Smooth muscle cell (in vitro differentiated cells): ENCODE measurements around the gene SMAD6. TPM values are rescaled to one million over a fixed set of nuclear protein-coding genes. Genes with fewer than 3 reads are reported as not detected.

Experiments used
- DNase-seq: peaks from one replicate; lab custom pipeline; 2025; ENCODE audit not compliant: unreplicated experiment; lab: John Stamatoyannopoulos, UW
- H2AFZ ChIP-seq: fragments of 200-600 bp; sonication (generic); 2 replicates; pipeline ENCODE4 v1.6.0; 2016; ENCODE audit warnings: antibody characterized with exemption, low read depth, mild to moderate bottlenecking
- H3F3A ChIP-seq: fragments of 200-600 bp; sonication (generic); 2 replicates; pipeline ENCODE4 v1.6.0; 2017; ENCODE audit warnings: antibody characterized with exemption, low read depth
- H3K27ac ChIP-seq: fragments of 200-600 bp; sonication (generic); 2 replicates; pipeline ENCODE4 v1.5.1; 2016; ENCODE audit warnings: low read depth, mild to moderate bottlenecking
- H3K27me3 ChIP-seq: fragments of 200-600 bp; sonication (generic); 2 replicates; pipeline ENCODE4 v1.6.1; 2016; ENCODE audit warnings: low read depth, mild to moderate bottlenecking
- H3K36me3 ChIP-seq: fragments of 200-600 bp; sonication (generic); 2 replicates; pipeline ENCODE4 v1.5.1; 2016; ENCODE audit warnings: low read depth
- H3K4me1 ChIP-seq: fragments of 200-600 bp; sonication (generic); 2 replicates; pipeline ENCODE4 v1.5.1; 2016; ENCODE audit warnings: low read depth
- H3K4me2 ChIP-seq: fragments of 200-600 bp; sonication (generic); 2 replicates; pipeline ENCODE4 v1.6.0; 2016; ENCODE audit warnings: mild to moderate bottlenecking
- H3K4me3 ChIP-seq: fragments of 200-600 bp; sonication (generic); 2 replicates; pipeline ENCODE4 v1.5.1; 2016; ENCODE audit warnings: mild to moderate bottlenecking
- H3K79me2 ChIP-seq: fragments of 200-600 bp; sonication (generic); 2 replicates; pipeline ENCODE4 v1.6.0; 2016; ENCODE audit warnings: low read depth, mild to moderate bottlenecking
- H3K9ac ChIP-seq: fragments of 200-600 bp; sonication (generic); 2 replicates; pipeline ENCODE4 v1.6.0; 2016; ENCODE audit warnings: low read depth
- H3K9me3 ChIP-seq: fragments of 200-600 bp; sonication (generic); replicated peaks from 2 replicates; pipeline ENCODE4 v1.5.1; 2016; ENCODE audit warnings: low read depth
- H4K20me1 ChIP-seq: fragments of 200-600 bp; sonication (generic); 2 replicates; pipeline ENCODE4 v1.6.0; 2016; ENCODE audit warnings: low read depth
- WGBS: methylation state at CpG from one replicate; pipeline ENCODE4 v1.1.7; 2016; ENCODE audit warnings: low lambda C conversion rate; 5-methylcytosine and 5-hydroxymethylcytosine counted together
- polyA plus RNA-seq: library from polyadenylated mRNA; unstranded; fragments of >200 nt; fragmentation: Nextera tagmentation; extraction: Ambion mirVana; gene quantifications from 2 replicates; pipeline ENCODE4 v1.2.1, GENCODE V29; 2016
- total RNA-seq: library from RNA; depleted of rRNA; stranded (reverse); fragments of >200 nt; gene quantifications from 2 replicates; pipeline ENCODE4 v1.2.3, GENCODE V29; 2014
- TF ChIP-seq, protein P1 (sequence below): fragments of 200-600 bp; sonication (generic); IDR thresholded peaks from 2 replicates; pipeline ENCODE4 v1.5.1; 2017; ENCODE audit warnings: borderline replicate concordance, mild to moderate bottlenecking, antibody characterized with exemption; ENCODE audit not compliant: insufficient read depth, poor library complexity, severe bottlenecking

The SMAD6 gene
- total and polyA plus RNA-seq, 2 experiments from 2014 or later: 42.6 to 44.0 TPM

DNA sequence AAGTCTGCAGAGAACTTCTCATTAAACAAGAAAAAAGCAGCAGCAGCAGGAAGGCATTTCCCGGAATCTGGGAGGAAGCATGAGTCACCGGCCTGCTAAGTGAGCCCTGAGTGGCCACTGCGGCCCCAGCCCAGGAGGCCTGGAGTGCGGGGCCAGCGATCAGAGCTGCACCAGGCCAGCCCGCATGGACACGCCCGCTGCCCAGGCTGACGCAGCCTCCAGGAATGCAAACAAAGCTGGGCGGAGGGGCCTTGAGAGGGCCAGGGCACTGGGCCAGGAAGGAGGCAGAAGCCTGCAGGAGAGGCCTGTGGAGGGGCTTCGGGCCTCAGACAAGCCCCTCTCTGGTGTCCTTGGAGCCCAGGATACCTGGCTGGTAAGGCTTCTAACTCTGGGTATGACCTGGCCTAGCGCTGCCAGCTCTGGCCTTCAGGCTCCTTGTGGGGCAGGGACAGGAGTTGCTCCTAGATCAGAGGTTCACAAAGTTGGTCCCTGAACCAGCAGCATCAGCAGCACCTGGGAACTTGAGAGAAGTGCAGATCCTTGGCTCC is 101.2 kb downstream of the SMAD6 start:
- no peaks in the 10 kb centered on the region for H4K20me1 ChIP-seq
- WGBS: 3% methylated on average over 12 of the region's 12 CpGs
- H3F3A ChIP-seq: peaks cover 16% of the 10 kb centered on the region
- peak overlapping the region; percentile 95 for H3K27ac ChIP-seq
- H3K36me3 ChIP-seq: no peaks in the 10 kb centered on the region
- TF ChIP-seq, protein P1, sequence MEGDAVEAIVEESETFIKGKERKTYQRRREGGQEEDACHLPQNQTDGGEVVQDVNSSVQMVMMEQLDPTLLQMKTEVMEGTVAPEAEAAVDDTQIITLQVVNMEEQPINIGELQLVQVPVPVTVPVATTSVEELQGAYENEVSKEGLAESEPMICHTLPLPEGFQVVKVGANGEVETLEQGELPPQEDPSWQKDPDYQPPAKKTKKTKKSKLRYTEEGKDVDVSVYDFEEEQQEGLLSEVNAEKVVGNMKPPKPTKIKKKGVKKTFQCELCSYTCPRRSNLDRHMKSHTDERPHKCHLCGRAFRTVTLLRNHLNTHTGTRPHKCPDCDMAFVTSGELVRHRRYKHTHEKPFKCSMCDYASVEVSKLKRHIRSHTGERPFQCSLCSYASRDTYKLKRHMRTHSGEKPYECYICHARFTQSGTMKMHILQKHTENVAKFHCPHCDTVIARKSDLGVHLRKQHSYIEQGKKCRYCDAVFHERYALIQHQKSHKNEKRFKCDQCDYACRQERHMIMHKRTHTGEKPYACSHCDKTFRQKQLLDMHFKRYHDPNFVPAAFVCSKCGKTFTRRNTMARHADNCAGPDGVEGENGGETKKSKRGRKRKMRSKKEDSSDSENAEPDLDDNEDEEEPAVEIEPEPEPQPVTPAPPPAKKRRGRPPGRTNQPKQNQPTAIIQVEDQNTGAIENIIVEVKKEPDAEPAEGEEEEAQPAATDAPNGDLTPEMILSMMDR: no peak
- DNase-seq: peak; percentile 64
- H3K4me1 ChIP-seq: peaks cover 20% of the 10 kb centered on the region
- no peaks in the 10 kb centered on the region for H3K9me3 ChIP-seq
- H3K79me2 ChIP-seq: no peaks in the 10 kb centered on the region
- H3K9ac ChIP-seq: peak overlapping the region; percentile 67
- no peak overlapping the region for H2AFZ ChIP-seq
- no peaks in the 10 kb centered on the region for H3K27me3 ChIP-seq
- peak overlapping the region; percentile 79 for H3K4me2 ChIP-seq
- H3K4me3 ChIP-seq: no peak overlapping the region

DNA sequence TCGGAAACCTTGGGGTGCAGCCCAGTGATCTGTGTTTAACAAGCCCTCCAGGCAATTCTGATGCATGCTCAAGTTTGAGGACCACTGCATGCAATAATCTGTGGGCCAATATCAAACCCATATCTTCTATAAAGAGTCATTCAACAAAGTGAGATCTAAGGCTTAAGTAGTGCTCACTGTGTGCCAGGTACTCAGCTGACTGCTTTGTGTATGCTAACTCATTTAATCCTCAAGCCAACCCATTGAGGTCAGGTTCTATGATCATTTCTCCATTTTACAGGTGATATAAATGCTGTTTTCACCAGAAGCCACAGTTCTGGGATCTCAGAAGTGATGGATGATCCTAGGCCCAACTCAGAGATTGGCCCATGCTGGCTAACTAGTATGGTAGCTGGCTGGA is 101.7 kb downstream of the SMAD6 start:
- Histone ChIP-seq H3K4me2 (peak overlapping the region; percentile 43), H3K36me3 (no peaks in the 10 kb centered on the region)

DNA sequence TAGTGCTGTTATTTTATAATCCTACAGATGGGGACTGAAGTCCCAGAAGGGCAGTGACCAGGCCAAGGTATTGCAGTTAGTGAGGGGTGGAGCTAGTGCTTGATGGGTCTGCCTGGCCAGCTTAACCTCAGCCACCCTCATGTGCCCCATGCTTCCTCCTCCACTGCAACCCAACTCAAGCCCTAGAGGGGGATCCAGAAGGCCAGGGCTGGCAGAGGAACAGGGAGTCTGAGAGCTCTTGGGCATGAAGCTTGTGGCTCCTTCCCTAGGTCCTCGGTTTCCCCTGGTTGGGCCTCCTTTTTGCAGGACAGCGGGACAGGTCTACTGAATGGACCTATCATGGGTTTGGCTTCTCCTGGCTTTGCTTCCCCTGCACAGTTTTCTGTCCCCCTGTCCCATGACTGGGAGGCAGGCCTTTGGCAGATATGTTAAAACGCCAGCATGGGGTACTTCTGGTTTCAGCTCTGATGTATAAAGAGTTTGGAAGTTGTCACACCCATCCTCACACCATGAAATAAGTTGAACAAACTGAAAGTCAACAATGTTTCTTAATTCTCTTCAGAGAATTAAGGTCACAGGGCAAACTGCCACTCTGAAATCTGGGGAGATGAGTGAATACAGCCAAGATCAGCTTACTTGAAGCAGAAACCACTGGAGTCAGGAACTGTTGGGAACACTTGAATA is 103.3 kb downstream of the SMAD6 start:
- 96% methylated on average over 3 of the region's 3 CpGs for WGBS
- no peak overlapping the region for H3K4me3 ChIP-seq
- H3K27me3 ChIP-seq: no peaks in the 10 kb centered on the region
- peaks cover 20% of the 10 kb centered on the region for H3K4me1 ChIP-seq
- H3K4me2 ChIP-seq: no peak overlapping the region
- peak overlapping the region; percentile 32 for H3K27ac ChIP-seq
- H3K9ac ChIP-seq: no peak overlapping the region
- TF ChIP-seq, protein P1: no peak
- no peak for DNase-seq
- H2AFZ ChIP-seq: peak overlapping the region; percentile 41
- peaks cover 16% of the 10 kb centered on the region for H3F3A ChIP-seq
- no peaks in the 10 kb centered on the region for H3K79me2 ChIP-seq
- no peaks in the 10 kb centered on the region for H4K20me1 ChIP-seq
- no peaks in the 10 kb centered on the region for H3K9me3 ChIP-seq
- no peaks in the 10 kb centered on the region for H3K36me3 ChIP-seq

More for the DNA sequence above, 101.7 kb downstream of the SMAD6 start:
- Histone ChIP-seq H3K79me2 (no peaks in the 10 kb centered on the region), H3K27me3 (no peaks in the 10 kb centered on the region), H3K4me3 (no peak overlapping the region), H4K20me1 (no peaks in the 10 kb centered on the region), H3K4me1 (peaks cover 20% of the 10 kb centered on the region), H3K9me3 (no peaks in the 10 kb centered on the region), H2AFZ (no peak overlapping the region), H3F3A (peaks cover 16% of the 10 kb centered on the region), H3K9ac (no peak overlapping the region), H3K27ac (peak overlapping the region; percentile 95)
- WGBS: 89% methylated on average over 1 of the region's 1 CpG
- TF ChIP-seq, protein P1: no peak
- no peak for DNase-seq
